Activated T-helper 1 cell treated with Interleukin-2 at 50 U/mL for 16 hours (primary cell): Measurements from ENCODE around the gene EHD3.

Source experiments
- DNase-seq: peaks from one replicate; pipeline ENCODE4 v3.0.0-alpha.2; 2020; ENCODE audit warnings: low read depth

The EHD3 gene

GRCh38 chr2:31237348-31238017, 3.5 kb downstream of the EHD3 start:
- DNase-seq = no peak

- no peak for DNase-seq
These were observed 4.4 kb downstream of the EHD3 start for GRCh38 chr2:31238126-31238905.

- no peak for DNase-seq
These were observed 5.1 kb downstream of the EHD3 start for GRCh38 chr2:31238906-31239592.

GRCh38 chr2:31239593-31240177, 5.7 kb downstream of the EHD3 start:
- DNase-seq = no peak

- no peak for DNase-seq
These were observed 6.7 kb downstream of the EHD3 start for GRCh38 chr2:31240381-31241365.

- no peak for DNase-seq
These were observed 7.8 kb downstream of the EHD3 start for GRCh38 chr2:31241625-31242270.

- no peak for DNase-seq
These were observed 9.1 kb downstream of the EHD3 start for GRCh38 chr2:31243053-31243452.

GRCh38 chr2:31244101-31244500, 10.1 kb downstream of the EHD3 start:
- no peak for DNase-seq

GRCh38 chr2:31246184-31246852, 12.4 kb downstream of the EHD3 start:
- DNase-seq = no peak

- no peak for DNase-seq
These were observed 13.8 kb downstream of the EHD3 start for GRCh38 chr2:31247711-31248110.

GRCh38 chr2:31248139-31248538, 14.2 kb downstream of the EHD3 start:
- no peak for DNase-seq

GRCh38 chr2:31249009-31249690, 15.2 kb downstream of the EHD3 start:
- DNase-seq = no peak

- no peak for DNase-seq
These were observed 17.1 kb downstream of the EHD3 start for GRCh38 chr2:31251018-31251417.

- DNase-seq = no peak
These were observed 17.9 kb downstream of the EHD3 start for GRCh38 chr2:31251851-31252250.

- no peak for DNase-seq
These were observed 19.6 kb downstream of the EHD3 start for GRCh38 chr2:31253356-31254131.

- no peak for DNase-seq
These were observed 20.6 kb downstream of the EHD3 start for GRCh38 chr2:31254237-31255203.

- no peak for DNase-seq
These were observed 22.1 kb downstream of the EHD3 start for GRCh38 chr2:31255911-31256571.
